C4-2B (cell line): ENCODE data around the gene LYZ.

Experiments used
- H3K27ac ChIP-seq: fragments of 450-650 bp; 2 replicates; pipeline ENCODE4 v1.5.1; 2017
- CTCF ChIP-seq: fragments of 450-650 bp; conservative IDR thresholded peaks from 2 replicates; pipeline ENCODE4 v1.5.1; 2017; ENCODE audit warnings: mild to moderate bottlenecking
- ZFX ChIP-seq: fragments of 450-650 bp; IDR thresholded peaks from 2 replicates; pipeline ENCODE4 v1.6.1; 2017

The LYZ gene

GRCh38 chr12:69332815-69333358 is 15.3 kb upstream of the LYZ start:
- no peak for TF ChIP-seq ZFX
- no peak for TF ChIP-seq CTCF
- H3K27ac ChIP-seq: no peak overlapping the region

GRCh38 chr12:69334158-69334557 is 14.0 kb upstream of the LYZ start:
- H3K27ac ChIP-seq: no peak overlapping the region
- TF ChIP-seq ZFX (no peak), CTCF (no peak)

- TF ChIP-seq CTCF (no peak), ZFX (no peak)
Observed at GRCh38 chr12:69337311-69338090, 10.7 kb upstream of the LYZ start.

GRCh38 chr12:69338120-69338859 is 9.9 kb upstream of the LYZ start:
- no peak for TF ChIP-seq ZFX
- TF ChIP-seq CTCF: no peak
- H3K27ac ChIP-seq: no peak overlapping the region

More at GRCh38 chr12:69337311-69338090, 10.7 kb upstream of the LYZ start:
- H3K27ac ChIP-seq: no peak overlapping the region

GRCh38 chr12:69338936-69339335 is 9.2 kb upstream of the LYZ start:
- H3K27ac ChIP-seq: no peak overlapping the region
- no peak for TF ChIP-seq ZFX
- TF ChIP-seq CTCF: no peak

GRCh38 chr12:69339999-69340398 is 8.2 kb upstream of the LYZ start:
- TF ChIP-seq CTCF (no peak), ZFX (no peak)

GRCh38 chr12:69341328-69341727 is 6.9 kb upstream of the LYZ start:
- no peak overlapping the region for H3K27ac ChIP-seq
- TF ChIP-seq CTCF: no peak
- TF ChIP-seq ZFX: no peak

More at GRCh38 chr12:69339999-69340398, 8.2 kb upstream of the LYZ start:
- H3K27ac ChIP-seq: no peak overlapping the region
